ENCODE measurements around the gene HSPA4L.

DNA sequence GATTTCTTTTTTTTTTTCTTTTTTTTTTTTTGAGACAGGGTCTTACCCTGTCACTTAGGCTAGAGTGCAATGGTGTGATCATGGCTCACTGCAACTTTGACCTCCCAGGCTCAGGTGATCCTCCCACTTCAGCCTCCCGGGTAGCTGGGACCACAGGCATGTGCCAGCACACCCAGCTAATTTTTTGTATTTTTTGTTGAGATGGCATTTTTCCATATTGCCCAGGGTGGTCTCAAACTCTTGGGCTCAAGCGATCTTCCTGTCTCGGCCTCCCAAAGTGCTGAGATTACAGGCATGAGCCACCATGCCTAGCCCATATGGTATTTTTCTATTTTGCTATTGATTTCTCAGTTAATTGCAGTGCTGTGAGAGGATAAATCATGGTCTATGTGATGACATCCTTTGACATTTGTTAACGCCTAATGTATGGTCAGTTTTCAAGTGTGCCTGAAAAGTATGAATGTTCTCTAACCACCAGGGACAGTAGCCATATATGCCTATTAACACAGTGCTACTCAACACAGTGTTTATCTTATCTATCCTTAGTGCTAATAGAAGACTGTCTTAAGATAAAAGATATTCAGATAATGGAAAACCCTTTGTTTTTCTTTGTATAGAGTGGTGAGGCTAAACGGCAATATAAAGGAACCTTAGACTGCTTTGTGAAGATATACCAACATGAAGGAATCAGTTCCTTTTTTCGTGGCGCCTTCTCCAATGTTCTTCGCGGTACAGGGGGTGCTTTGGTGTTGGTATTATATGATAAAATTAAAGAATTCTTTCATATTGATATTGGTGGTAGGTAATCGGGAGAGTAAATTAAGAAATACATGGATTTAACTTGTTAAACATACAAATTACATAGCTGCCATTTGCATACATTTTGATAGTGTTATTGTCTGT is 9.1 kb upstream of the HSPA4L start:
- no peak for TF ChIP-seq EZH2 (IDR thresholded peaks at IDR 0.05; ENCODE audit: low read length, missing control alignments)
- TF ChIP-seq, protein P1, sequence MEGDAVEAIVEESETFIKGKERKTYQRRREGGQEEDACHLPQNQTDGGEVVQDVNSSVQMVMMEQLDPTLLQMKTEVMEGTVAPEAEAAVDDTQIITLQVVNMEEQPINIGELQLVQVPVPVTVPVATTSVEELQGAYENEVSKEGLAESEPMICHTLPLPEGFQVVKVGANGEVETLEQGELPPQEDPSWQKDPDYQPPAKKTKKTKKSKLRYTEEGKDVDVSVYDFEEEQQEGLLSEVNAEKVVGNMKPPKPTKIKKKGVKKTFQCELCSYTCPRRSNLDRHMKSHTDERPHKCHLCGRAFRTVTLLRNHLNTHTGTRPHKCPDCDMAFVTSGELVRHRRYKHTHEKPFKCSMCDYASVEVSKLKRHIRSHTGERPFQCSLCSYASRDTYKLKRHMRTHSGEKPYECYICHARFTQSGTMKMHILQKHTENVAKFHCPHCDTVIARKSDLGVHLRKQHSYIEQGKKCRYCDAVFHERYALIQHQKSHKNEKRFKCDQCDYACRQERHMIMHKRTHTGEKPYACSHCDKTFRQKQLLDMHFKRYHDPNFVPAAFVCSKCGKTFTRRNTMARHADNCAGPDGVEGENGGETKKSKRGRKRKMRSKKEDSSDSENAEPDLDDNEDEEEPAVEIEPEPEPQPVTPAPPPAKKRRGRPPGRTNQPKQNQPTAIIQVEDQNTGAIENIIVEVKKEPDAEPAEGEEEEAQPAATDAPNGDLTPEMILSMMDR (conservative IDR thresholded peaks at IDR 0.05 in 1 of 2, IDR thresholded peaks at IDR 0.05 in 1 of 2; ENCODE audit: low read depth in 1 of 2, low read length in 2 of 2), result no peak

Data from fibroblast of lung (primary cell).